ENCODE data around the gene CYP39A1. TPM values are rescaled to one million over a fixed set of nuclear protein-coding genes. Genes with fewer than 3 reads are reported as not detected.
A peak's percentile ranks its signal among the peaks of the same experiment; 100 is the strongest.

Gene CYP39A1
- total RNA-seq, 1 experiment from 2014 or later, result 1.7 TPM

DNA sequence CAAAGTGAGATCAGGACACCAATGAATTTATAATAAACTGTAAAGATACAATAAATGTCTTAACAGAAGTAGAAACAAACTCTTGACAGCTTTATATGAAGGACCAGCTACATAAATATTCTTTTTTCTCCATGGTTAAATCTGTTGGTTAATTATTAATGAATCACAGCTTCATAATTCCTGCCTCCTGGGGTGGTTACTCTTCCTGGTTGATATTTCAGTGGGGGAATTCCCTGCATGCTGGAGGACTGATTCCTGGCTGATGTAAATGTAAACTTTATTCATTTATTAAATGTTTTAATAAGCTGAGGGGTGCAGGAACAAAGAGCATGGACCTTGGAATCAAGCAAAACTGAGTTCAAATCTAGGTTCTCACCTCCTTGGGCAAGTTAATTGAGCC lies 145.2 kb downstream of the CYP39A1 start:
- DNase-seq, result peak; percentile 20
- CTCF ChIA-PET, result interaction anchor here (0.7 kb wide), 1 partner anchor 12 kb away, joined by 3 read pairs; no protein-coding TSS in a partner anchor
- Mint-ChIP-seq H3K27ac (ENCODE audit: unreplicated experiment) (no peak overlapping the region), H3K27me3 (ENCODE audit: unreplicated experiment) (no peaks in the 10 kb centered on the region), H3K4me1 (ENCODE audit: low read depth, unreplicated experiment) (peaks cover 38% of the 10 kb centered on the region), H3K36me3 (ENCODE audit: insufficient read depth, unreplicated experiment) (no peaks in the 10 kb centered on the region), H3K4me3 (ENCODE audit: low read depth, unreplicated experiment) (no peak overlapping the region), H3K9me3 (ENCODE audit: low read depth, unreplicated experiment) (no peaks in the 10 kb centered on the region)
- BruUV-seq (replicated peaks), result no TSS peak
- TF ChIP-seq, protein P1, sequence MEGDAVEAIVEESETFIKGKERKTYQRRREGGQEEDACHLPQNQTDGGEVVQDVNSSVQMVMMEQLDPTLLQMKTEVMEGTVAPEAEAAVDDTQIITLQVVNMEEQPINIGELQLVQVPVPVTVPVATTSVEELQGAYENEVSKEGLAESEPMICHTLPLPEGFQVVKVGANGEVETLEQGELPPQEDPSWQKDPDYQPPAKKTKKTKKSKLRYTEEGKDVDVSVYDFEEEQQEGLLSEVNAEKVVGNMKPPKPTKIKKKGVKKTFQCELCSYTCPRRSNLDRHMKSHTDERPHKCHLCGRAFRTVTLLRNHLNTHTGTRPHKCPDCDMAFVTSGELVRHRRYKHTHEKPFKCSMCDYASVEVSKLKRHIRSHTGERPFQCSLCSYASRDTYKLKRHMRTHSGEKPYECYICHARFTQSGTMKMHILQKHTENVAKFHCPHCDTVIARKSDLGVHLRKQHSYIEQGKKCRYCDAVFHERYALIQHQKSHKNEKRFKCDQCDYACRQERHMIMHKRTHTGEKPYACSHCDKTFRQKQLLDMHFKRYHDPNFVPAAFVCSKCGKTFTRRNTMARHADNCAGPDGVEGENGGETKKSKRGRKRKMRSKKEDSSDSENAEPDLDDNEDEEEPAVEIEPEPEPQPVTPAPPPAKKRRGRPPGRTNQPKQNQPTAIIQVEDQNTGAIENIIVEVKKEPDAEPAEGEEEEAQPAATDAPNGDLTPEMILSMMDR (IDR thresholded peaks at IDR 0.05; ENCODE audit: unreplicated experiment), result no peak
- intact Hi-C loops (cut with micrococcal nuclease; ENCODE audit: unreplicated experiment), result no loop called here

DNA sequence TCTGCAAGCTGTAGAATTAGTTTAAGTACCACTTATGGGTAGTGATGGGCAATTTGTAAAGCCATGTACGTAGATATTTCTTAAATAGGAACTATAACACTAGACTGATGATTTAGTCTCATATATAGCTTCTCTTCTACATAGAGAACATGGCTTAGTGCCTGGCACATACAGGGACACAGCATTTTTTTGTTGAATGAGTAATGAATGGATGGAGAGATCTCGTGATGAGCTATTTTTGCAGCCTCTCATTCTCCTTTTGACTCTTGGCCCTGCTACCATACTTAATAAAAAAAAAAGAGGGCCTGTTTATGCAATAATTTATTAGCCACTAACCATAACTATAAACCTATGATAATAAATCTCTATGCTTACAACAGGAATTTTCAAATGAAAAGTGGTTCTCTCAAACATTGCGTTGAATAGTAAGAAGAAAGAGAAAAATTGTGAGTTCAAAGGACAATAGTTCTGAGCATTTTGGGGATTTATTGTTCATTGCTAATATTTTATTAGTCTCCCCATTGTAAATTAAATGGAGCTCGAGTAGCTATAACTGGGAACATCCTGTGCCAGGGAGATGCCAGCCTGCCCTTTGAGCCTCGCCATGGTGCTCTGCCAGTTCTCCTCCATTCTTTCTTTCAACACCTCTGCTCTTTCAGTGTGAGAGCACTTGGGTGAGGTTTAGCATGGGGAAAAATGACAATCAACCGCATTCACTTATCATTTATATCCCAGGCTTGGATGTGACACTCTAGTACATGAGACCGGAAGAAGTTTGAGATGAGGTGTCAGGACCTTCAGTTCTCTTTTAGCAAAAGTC lies 146.7 kb downstream of the CYP39A1 start:
- peaks cover 44% of the 10 kb centered on the region for H3K4me1 Mint-ChIP-seq (ENCODE audit: low read depth, unreplicated experiment)

DNA sequence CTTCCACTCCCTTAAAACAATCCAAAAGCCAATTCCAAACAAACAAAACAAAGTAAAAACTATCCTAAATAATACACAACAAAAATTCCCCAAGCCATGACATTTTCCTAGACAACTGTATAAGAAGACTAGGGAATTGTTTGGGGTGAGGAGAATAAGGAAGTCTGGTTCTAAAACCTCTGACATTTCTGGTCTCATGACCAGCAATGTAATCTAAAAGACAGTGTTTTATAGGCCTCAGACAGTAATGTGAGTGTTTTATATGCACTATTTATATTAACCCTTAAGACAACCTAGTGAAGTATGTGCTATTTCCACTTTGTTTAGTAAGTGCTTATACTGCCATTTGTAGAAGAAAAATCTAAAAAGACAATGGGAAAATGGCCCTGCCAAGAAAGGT lies 148.4 kb downstream of the CYP39A1 start:
- peaks cover 40% of the 10 kb centered on the region for H3K4me1 Mint-ChIP-seq (ENCODE audit: low read depth, unreplicated experiment)

More for the DNA sequence above, 146.7 kb downstream of the CYP39A1 start:
- Mint-ChIP-seq H3K9me3 (ENCODE audit: low read depth, unreplicated experiment) (no peaks in the 10 kb centered on the region), H3K27me3 (ENCODE audit: unreplicated experiment) (no peaks in the 10 kb centered on the region), H3K36me3 (ENCODE audit: insufficient read depth, unreplicated experiment) (no peaks in the 10 kb centered on the region), H3K27ac (ENCODE audit: unreplicated experiment) (no peak overlapping the region), H3K4me3 (ENCODE audit: low read depth, unreplicated experiment) (no peak overlapping the region)
- DNase-seq, result no peak
- CTCF ChIA-PET, result interaction anchor here (0.9 kb wide), 1 partner anchor 9 kb away, joined by 4 read pairs; no protein-coding TSS in a partner anchor
- BruUV-seq (replicated peaks), result no TSS peak
- intact Hi-C loops (cut with micrococcal nuclease; ENCODE audit: unreplicated experiment), result no loop called here
- TF ChIP-seq, protein P1 (IDR thresholded peaks at IDR 0.05; ENCODE audit: unreplicated experiment), result no peak

DNA sequence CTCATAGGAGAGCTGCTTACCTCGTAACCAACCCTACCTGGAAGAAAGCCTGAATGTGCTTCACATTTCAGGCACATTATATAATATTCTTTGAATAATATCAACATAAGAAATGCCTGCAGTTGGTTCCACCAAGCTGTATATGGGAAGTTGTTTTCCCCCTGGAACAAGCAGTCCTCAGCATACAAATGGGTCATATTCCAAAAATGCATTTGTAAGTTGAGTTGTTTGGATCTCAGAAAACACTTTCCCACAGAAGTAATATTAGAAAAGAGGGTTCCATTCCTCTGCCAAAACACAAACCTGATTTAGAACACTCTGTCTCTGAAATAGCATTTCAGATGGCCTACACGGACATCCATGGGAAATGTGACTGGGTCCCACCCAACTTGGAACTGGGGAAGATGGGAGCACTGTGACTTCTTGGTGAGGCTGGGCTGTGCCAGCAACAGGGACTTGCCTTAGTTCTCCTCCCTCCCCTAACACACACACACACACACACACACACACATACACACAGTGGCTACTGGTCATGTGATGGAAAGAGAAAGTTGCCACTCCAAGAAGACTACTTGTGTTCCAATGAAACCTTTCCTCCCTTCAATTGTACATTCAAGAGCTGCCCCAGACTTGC lies 150.0 kb downstream of the CYP39A1 start:
- Mint-ChIP-seq H3K36me3 (ENCODE audit: insufficient read depth, unreplicated experiment) (no peaks in the 10 kb centered on the region), H3K27me3 (ENCODE audit: unreplicated experiment) (no peaks in the 10 kb centered on the region), H3K27ac (ENCODE audit: unreplicated experiment) (no peak overlapping the region), H3K4me1 (ENCODE audit: low read depth, unreplicated experiment) (peaks cover 23% of the 10 kb centered on the region), H3K4me3 (ENCODE audit: low read depth, unreplicated experiment) (no peak overlapping the region), H3K9me3 (ENCODE audit: low read depth, unreplicated experiment) (no peaks in the 10 kb centered on the region)
- CTCF ChIA-PET, result interaction anchor here (1.6 kb wide), 1 partner anchor 13 kb away, joined by 4 read pairs; no protein-coding TSS in a partner anchor
- TF ChIP-seq, protein P1 (IDR thresholded peaks at IDR 0.05; ENCODE audit: unreplicated experiment), result no peak
- DNase-seq, result no peak
- no TSS peak for BruUV-seq (replicated peaks)
- intact Hi-C loops (cut with micrococcal nuclease; ENCODE audit: unreplicated experiment), result no loop called here

More for the DNA sequence above, 148.4 kb downstream of the CYP39A1 start:
- no peak overlapping the region for H3K27ac Mint-ChIP-seq (ENCODE audit: unreplicated experiment)
- CTCF ChIA-PET, result no interaction called here
- no peak overlapping the region for H3K4me3 Mint-ChIP-seq (ENCODE audit: low read depth, unreplicated experiment)
- H3K27me3 Mint-ChIP-seq (ENCODE audit: unreplicated experiment), result no peaks in the 10 kb centered on the region
- intact Hi-C loops (cut with micrococcal nuclease; ENCODE audit: unreplicated experiment), result no loop called here
- TF ChIP-seq, protein P1 (IDR thresholded peaks at IDR 0.05; ENCODE audit: unreplicated experiment), result no peak
- DNase-seq, result no peak
- H3K9me3 Mint-ChIP-seq (ENCODE audit: low read depth, unreplicated experiment), result no peaks in the 10 kb centered on the region
- no peaks in the 10 kb centered on the region for H3K36me3 Mint-ChIP-seq (ENCODE audit: insufficient read depth, unreplicated experiment)
- no TSS peak for BruUV-seq (replicated peaks)

Data from Calu3 (cell line).